NCI-H2029 treated with DMSO at 0.1 percent for 48 hours (cell line): ENCODE data around the gene CAPNS1.
"Not testable (repeated sequence)": the region's sequence is repeated elsewhere in the genome, so short reads cannot be mapped to it uniquely, and the experiment has no call there.

Experiments used
- DNase-seq: peaks from one replicate; lab custom pipeline; 2025; lab: John Stamatoyannopoulos, UW

The CAPNS1 gene

GRCh38 chr19:36114721-36115452 lies 25.0 kb upstream of the CAPNS1 start, which contains the start of gene POLR2I:
Gene POLR2I (minus strand): TSS chr19:36114875. CDS start chr19:36114856, 19 bp downstream.
- peak; percentile 97 for DNase-seq

- DNase-seq, result no peak
These were observed 24.2 kb upstream of the CAPNS1 start, which contains the start of gene TBCB for GRCh38 chr19:36115453-36116343. Gene TBCB (plus strand): TSS chr19:36115468. CDS start chr19:36115561, 93 bp downstream.

GRCh38 chr19:36116344-36116637 lies 23.6 kb upstream of the CAPNS1 start:
- DNase-seq, result no peak

- DNase-seq, result no peak
These were observed 19.5 kb upstream of the CAPNS1 start for GRCh38 chr19:36120092-36120983.

- no peak for DNase-seq
These were observed 18.9 kb upstream of the CAPNS1 start for GRCh38 chr19:36120984-36121358.

GRCh38 chr19:36121486-36122124 lies 18.3 kb upstream of the CAPNS1 start:
- DNase-seq, result no peak

GRCh38 chr19:36125557-36125956 lies 14.3 kb upstream of the CAPNS1 start:
- no peak for DNase-seq

- no peak for DNase-seq
These were observed 11.5 kb upstream of the CAPNS1 start for GRCh38 chr19:36128392-36128736.

- not testable (repeated sequence) for DNase-seq
These were observed 8.6 kb upstream of the CAPNS1 start for GRCh38 chr19:36131221-36131620.

- DNase-seq, result not testable (repeated sequence)
These were observed 5.0 kb upstream of the CAPNS1 start for GRCh38 chr19:36134867-36135266.

GRCh38 chr19:36136964-36137686 lies 2.7 kb upstream of the CAPNS1 start:
- DNase-seq, result peak; percentile 76

GRCh38 chr19:36139120-36139472 lies 770 bp upstream of the CAPNS1 start:
- DNase-seq, result no peak

GRCh38 chr19:36140304-36141038 lies 605 bp downstream of the CAPNS1 start:
- no peak for DNase-seq

- peak; percentile 68 for DNase-seq
These were observed 1.4 kb downstream of the CAPNS1 start for GRCh38 chr19:36141039-36141927.

- DNase-seq, result no peak
These were observed 2.2 kb downstream of the CAPNS1 start for GRCh38 chr19:36142046-36142445.

- no peak for DNase-seq
These were observed 2.6 kb downstream of the CAPNS1 start for GRCh38 chr19:36142496-36142895.

GRCh38 chr19:36144624-36145023 lies 4.8 kb downstream of the CAPNS1 start:
- no peak for DNase-seq

- DNase-seq, result no peak
These were observed 10.0 kb downstream of the CAPNS1 start for GRCh38 chr19:36149673-36150406.

- no peak for DNase-seq
These were observed 10.7 kb downstream of the CAPNS1 start for GRCh38 chr19:36150586-36150985.
